IPS-15b (cell line): ENCODE results near the gene ARHGAP15.

Experiments
- H3K27me3 ChIP-seq: one replicate; pipeline ENCODE4 v1.6.1; 2013; ENCODE audit warnings: low read length; ENCODE audit not compliant: control insufficient read depth, insufficient read depth
- H3K36me3 ChIP-seq: one replicate; pipeline ENCODE4 v1.6.1; 2013; ENCODE audit warnings: low read length; ENCODE audit not compliant: control insufficient read depth, insufficient read depth
- H3K4me1 ChIP-seq: one replicate; pipeline ENCODE4 v1.6.1; 2013; ENCODE audit warnings: mild to moderate bottlenecking, low read length; ENCODE audit not compliant: control insufficient read depth, insufficient read depth
- H3K4me3 ChIP-seq: one replicate; pipeline ENCODE4 v1.5.1; 2013; ENCODE audit warnings: low read depth, low read length
- H3K9ac ChIP-seq: one replicate; pipeline ENCODE4 v1.6.1; 2013; ENCODE audit warnings: low read depth, mild to moderate bottlenecking, low read length
- H3K9me3 ChIP-seq: one replicate; pipeline ENCODE4 v1.6.1; 2013; ENCODE audit warnings: mild to moderate bottlenecking, low read length; ENCODE audit not compliant: control insufficient read depth, insufficient read depth

The ARHGAP15 gene

GRCh38 chr2:143121957-143122356 lies 7.3 kb upstream of the ARHGAP15 start:
- no peaks in the 10 kb centered on the region for H3K9me3 ChIP-seq
- no peaks in the 10 kb centered on the region for H3K4me1 ChIP-seq
- no peak overlapping the region for H3K9ac ChIP-seq
- no peak overlapping the region for H3K4me3 ChIP-seq
- no peaks in the 10 kb centered on the region for H3K27me3 ChIP-seq
- no peaks in the 10 kb centered on the region for H3K36me3 ChIP-seq

- no peaks in the 10 kb centered on the region for H3K27me3 ChIP-seq
Observed at GRCh38 chr2:143123911-143124310, 5.3 kb upstream of the ARHGAP15 start.

GRCh38 chr2:143124445-143124844 lies 4.8 kb upstream of the ARHGAP15 start:
- Histone ChIP-seq H3K36me3 (no peaks in the 10 kb centered on the region), H3K9me3 (no peaks in the 10 kb centered on the region), H3K4me1 (no peaks in the 10 kb centered on the region), H3K27me3 (no peaks in the 10 kb centered on the region), H3K9ac (no peak overlapping the region), H3K4me3 (no peak overlapping the region)

More at GRCh38 chr2:143123911-143124310, 5.3 kb upstream of the ARHGAP15 start:
- Histone ChIP-seq H3K36me3 (no peaks in the 10 kb centered on the region), H3K9me3 (no peaks in the 10 kb centered on the region), H3K9ac (no peak overlapping the region), H3K4me1 (no peaks in the 10 kb centered on the region), H3K4me3 (no peak overlapping the region)

DNA sequence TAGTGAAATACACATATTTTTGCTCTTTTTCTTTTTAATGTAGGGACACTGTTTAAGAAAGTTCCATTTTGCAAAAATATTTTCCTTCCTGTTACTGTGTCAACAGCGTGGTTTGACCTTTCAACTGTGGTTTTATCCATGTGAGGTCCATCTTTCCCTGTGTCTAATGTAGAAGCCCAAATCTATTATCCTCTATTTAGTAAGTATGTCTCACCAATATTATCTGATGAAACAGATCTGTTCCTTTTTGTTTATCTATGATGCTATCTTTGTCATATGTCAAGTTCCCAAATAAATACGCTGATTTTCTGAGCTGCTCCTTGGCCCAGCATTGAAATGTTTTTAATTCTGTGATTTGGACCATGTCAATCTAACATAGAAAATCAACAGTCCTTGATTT lies 3.5 kb upstream of the ARHGAP15 start:
- H3K9ac ChIP-seq, result no peak overlapping the region
- no peak overlapping the region for H3K4me3 ChIP-seq
- no peaks in the 10 kb centered on the region for H3K9me3 ChIP-seq
- no peaks in the 10 kb centered on the region for H3K4me1 ChIP-seq
- H3K27me3 ChIP-seq, result no peaks in the 10 kb centered on the region
- H3K36me3 ChIP-seq, result no peaks in the 10 kb centered on the region

GRCh38 chr2:143132355-143132754 lies 3.1 kb downstream of the ARHGAP15 start:
- Histone ChIP-seq H3K36me3 (no peaks in the 10 kb centered on the region), H3K9me3 (no peaks in the 10 kb centered on the region), H3K27me3 (no peaks in the 10 kb centered on the region), H3K4me1 (no peaks in the 10 kb centered on the region), H3K9ac (no peak overlapping the region), H3K4me3 (no peak overlapping the region)

DNA sequence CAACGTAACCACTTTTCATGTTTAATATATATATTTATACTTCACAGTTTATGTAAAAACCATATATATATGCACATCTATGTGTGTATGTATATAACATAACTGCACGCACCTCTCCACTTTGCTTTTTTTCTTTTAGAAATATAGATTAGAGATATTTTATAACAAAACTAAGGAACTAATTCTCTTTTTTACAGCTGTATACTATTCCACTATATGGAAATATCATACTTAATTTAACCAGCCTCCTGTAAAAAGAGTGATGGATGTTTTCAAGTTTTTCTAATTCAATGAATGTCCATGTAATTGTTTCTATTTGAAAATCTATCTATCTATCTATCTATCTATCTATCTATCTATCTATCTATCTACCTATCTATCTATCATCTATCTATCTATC lies 4.6 kb downstream of the ARHGAP15 start:
- no peak overlapping the region for H3K4me3 ChIP-seq
- H3K36me3 ChIP-seq, result no peaks in the 10 kb centered on the region
- no peaks in the 10 kb centered on the region for H3K4me1 ChIP-seq
- no peak overlapping the region for H3K9ac ChIP-seq
- no peaks in the 10 kb centered on the region for H3K27me3 ChIP-seq
- H3K9me3 ChIP-seq, result no peaks in the 10 kb centered on the region

DNA sequence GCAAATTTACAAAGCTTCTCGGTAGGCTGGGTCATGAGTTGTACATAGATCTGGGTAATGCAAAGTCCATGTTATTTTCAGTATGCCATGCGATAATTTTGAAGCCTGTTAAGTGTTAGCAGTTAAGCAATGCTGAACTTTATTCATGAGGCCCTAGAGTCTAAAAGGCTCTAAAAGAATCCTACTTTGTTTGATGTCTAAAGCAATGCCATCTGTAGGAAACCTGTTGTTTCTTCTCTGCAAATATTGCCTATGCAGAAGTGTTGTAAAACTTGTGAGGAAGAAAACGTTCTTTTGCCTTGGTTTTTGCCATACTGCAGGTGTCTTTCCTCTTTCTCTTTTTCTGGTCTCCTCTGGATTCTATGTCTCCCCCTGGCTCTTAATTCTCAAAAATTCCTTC lies 9.1 kb downstream of the ARHGAP15 start:
- no peak overlapping the region for H3K4me3 ChIP-seq
- no peaks in the 10 kb centered on the region for H3K27me3 ChIP-seq
- no peaks in the 10 kb centered on the region for H3K9me3 ChIP-seq
- no peaks in the 10 kb centered on the region for H3K4me1 ChIP-seq
- H3K9ac ChIP-seq, result no peak overlapping the region
- no peaks in the 10 kb centered on the region for H3K36me3 ChIP-seq

DNA sequence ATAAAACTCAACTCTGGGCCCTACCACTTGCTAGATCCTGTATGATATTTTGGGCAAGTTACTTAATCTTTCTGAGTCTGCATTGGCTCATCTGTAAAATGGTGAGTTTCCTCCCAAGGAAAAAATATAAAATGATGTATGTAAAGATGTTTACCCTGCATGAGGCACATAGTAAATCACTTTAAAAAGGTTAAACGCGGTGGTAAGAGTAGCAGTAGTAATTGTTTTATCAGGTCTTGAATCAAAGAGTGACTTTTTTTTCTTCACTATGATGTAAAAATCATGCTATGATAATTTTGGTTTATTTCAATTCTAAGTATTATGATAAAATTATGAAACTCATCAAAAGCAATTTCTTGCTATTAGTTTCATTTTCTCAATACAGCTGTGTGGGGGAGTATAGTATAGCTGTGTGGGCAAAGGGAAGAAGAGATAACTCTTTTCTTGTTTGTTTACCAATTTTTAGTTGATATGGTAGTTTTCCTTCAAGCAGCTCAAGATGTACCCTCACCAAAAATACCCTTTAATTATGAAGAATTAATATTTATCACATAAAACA lies 10.7 kb downstream of the ARHGAP15 start:
- Histone ChIP-seq H3K4me3 (no peak overlapping the region), H3K9ac (no peak overlapping the region), H3K36me3 (no peaks in the 10 kb centered on the region), H3K9me3 (no peaks in the 10 kb centered on the region), H3K4me1 (no peaks in the 10 kb centered on the region), H3K27me3 (no peaks in the 10 kb centered on the region)

DNA sequence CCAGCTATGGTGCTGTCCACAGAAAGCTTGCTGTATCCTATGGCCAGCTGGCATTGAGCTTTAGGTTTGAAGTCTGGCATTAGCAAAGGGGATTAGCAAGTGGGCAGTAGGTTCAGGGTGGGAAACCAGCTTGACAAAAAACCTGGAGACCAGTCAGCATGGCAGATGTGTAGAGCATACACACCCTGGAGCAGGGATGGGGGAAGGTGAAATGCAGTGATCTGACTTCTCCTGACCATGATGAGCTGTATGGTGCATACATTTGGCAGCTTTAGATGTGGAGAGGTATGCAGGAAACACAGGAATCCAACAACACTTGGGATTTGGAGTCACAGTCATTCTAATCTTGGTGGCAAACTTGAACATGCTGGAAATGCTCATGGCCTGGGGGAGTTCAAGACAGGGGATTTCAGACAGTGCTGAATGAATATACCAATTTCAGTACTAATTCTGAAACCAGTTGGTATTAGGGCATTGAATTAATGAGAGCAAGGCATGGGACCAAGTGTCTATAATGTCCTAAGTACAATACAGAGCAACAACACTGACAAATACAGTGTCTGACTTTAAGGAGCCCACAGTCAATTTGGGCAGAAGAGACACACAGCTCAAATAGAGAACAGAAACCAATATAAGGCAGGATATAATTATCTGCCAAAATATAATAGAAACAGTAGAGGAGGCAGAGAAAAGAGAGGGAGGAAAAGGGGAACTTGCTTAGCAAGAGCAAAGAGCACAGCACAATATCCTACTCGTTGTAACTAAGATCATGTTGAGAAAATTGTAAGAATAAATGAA lies 11.8 kb downstream of the ARHGAP15 start:
- Histone ChIP-seq H3K9ac (no peak overlapping the region), H3K27me3 (no peaks in the 10 kb centered on the region), H3K9me3 (no peaks in the 10 kb centered on the region), H3K4me3 (no peak overlapping the region), H3K4me1 (no peaks in the 10 kb centered on the region), H3K36me3 (no peaks in the 10 kb centered on the region)

DNA sequence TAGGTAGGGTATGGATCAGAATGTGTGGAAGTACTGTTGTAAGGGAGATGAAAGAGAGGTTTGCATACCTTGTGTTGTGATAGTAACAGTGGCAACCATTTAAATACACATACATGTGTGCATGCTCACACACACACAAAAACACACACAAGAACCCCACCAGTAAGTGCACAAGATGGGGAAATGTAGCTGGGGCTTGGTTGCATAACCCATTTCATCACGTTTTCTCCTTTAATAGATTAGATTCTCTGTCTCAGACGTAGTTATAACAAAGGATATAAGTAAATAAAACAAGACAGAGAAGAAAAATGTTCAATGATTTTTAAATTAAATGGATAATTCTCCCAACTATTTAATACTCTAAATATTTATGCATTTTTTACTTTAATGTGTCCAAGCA lies 13.4 kb downstream of the ARHGAP15 start:
- H3K36me3 ChIP-seq, result no peaks in the 10 kb centered on the region
- H3K4me3 ChIP-seq, result no peak overlapping the region
- H3K9ac ChIP-seq, result no peak overlapping the region

GRCh38 chr2:143144813-143145455 lies 15.7 kb downstream of the ARHGAP15 start:
- no peaks in the 10 kb centered on the region for H3K4me1 ChIP-seq

More for the DNA sequence above, 13.4 kb downstream of the ARHGAP15 start:
- Histone ChIP-seq H3K9me3 (no peaks in the 10 kb centered on the region), H3K4me1 (no peaks in the 10 kb centered on the region), H3K27me3 (no peaks in the 10 kb centered on the region)

GRCh38 chr2:143146366-143146765 lies 17.1 kb downstream of the ARHGAP15 start:
- no peak overlapping the region for H3K4me3 ChIP-seq
- H3K36me3 ChIP-seq, result no peaks in the 10 kb centered on the region
- H3K4me1 ChIP-seq, result no peaks in the 10 kb centered on the region
- H3K9me3 ChIP-seq, result no peaks in the 10 kb centered on the region
- H3K27me3 ChIP-seq, result no peaks in the 10 kb centered on the region
- no peak overlapping the region for H3K9ac ChIP-seq

More at GRCh38 chr2:143144813-143145455, 15.7 kb downstream of the ARHGAP15 start:
- no peaks in the 10 kb centered on the region for H3K36me3 ChIP-seq
- H3K9me3 ChIP-seq, result no peaks in the 10 kb centered on the region
- no peak overlapping the region for H3K9ac ChIP-seq
- H3K4me3 ChIP-seq, result no peak overlapping the region
- H3K27me3 ChIP-seq, result no peaks in the 10 kb centered on the region
